HEK293 (cell line): Measurements from ENCODE around the gene ANO2.

ENCODE experiments used
- CTCF ChIA-PET: fragments of 350-600 bp; formaldehyde crosslinking; extraction: SDS; loops from one replicate; lab custom pipeline; 2021; ENCODE audit warnings: antibody characterized with exemption; lab: Yijun Ruan, JAX
- POLR2A ChIA-PET: fragments of 300-600 bp; formaldehyde crosslinking; extraction: SDS; loops from one replicate; lab custom pipeline; 2020; ENCODE audit warnings: antibody characterized with exemption, inconsistent platforms; lab: Yijun Ruan, JAX
- H3K27ac ChIP-seq: fragments of 200-500 bp; sonication (Bioruptor generic); 2 replicates; pipeline ENCODE4 v1.5.1; 2014; ENCODE audit warnings: low read depth, low read length, control low read depth, inconsistent platforms; ENCODE audit errors: extremely low read depth
- H3K36me3 ChIP-seq, 2 experiments: fragments of 200-500 bp in 1 of 2; sonication (Bioruptor generic) in 1 of 2; 1 replicate in 1 of 2; 2 replicates in 1 of 2; pipeline ENCODE4 v1.5.1; 2014 to 2017; ENCODE audit warnings: inconsistent platforms in 2 of 2, low read length in 2 of 2; ENCODE audit not compliant: control insufficient read depth in 2 of 2, insufficient read depth in 1 of 2
- H3K4me1 ChIP-seq: fragments of 200-500 bp; sonication (Bioruptor generic); 2 replicates; pipeline ENCODE4 v1.5.1; 2014; ENCODE audit warnings: mild to moderate bottlenecking, low read length, inconsistent platforms; ENCODE audit not compliant: control insufficient read depth, insufficient read depth
- H3K4me3 ChIP-seq: 2 replicates; pipeline ENCODE4 v1.5.1; 2011; ENCODE audit warnings: low read depth, mild to moderate bottlenecking, control low read depth, low read length, moderate library complexity
- H3K9me3 ChIP-seq: fragments of 200-500 bp; sonication (Bioruptor generic); 2 replicates; pipeline ENCODE4 v1.5.1; 2014; ENCODE audit warnings: low read depth, low read length, inconsistent platforms; ENCODE audit not compliant: control insufficient read depth, insufficient read depth
- CTCF ChIP-seq: fragments of 450-650 bp; formaldehyde crosslinking; IDR thresholded peaks from 2 replicates; pipeline ENCODE4 v1.5.1; 2016; ENCODE audit warnings: missing biosample characterization, missing genetic modification characterization
- HOXC10 ChIP-seq: sonication (generic); formaldehyde crosslinking; IDR thresholded peaks from 2 replicates; pipeline ENCODE4 v1.8.1; 2023; ENCODE audit warnings: mild to moderate bottlenecking, missing genetic modification reagents
- KLF10 ChIP-seq: fragments of 450-650 bp; IDR thresholded peaks from 2 replicates; pipeline ENCODE4 v1.5.1; 2018; ENCODE audit warnings: missing biosample characterization, mild to moderate bottlenecking, missing genetic modification characterization
- PRDM4 ChIP-seq: fragments of 450-650 bp; formaldehyde crosslinking; IDR thresholded peaks from 2 replicates; pipeline ENCODE4 v1.5.1; 2017; ENCODE audit warnings: missing biosample characterization, missing genetic modification characterization
- TCF7L2 ChIP-seq: IDR thresholded peaks from 2 replicates; pipeline ENCODE4 v1.6.1; 2011; ENCODE audit warnings: low read depth, mild to moderate bottlenecking, inconsistent platforms, low read length, moderate library complexity, borderline replicate concordance
- YY1 ChIP-seq: fragments of 450-650 bp; formaldehyde crosslinking; IDR thresholded peaks from 2 replicates; pipeline ENCODE4 v1.5.1; 2018; ENCODE audit warnings: missing biosample characterization, missing genetic modification characterization
- ZBTB48 ChIP-seq: fragments of 450-650 bp; formaldehyde crosslinking; IDR thresholded peaks from 2 replicates; pipeline ENCODE4 v1.5.1; 2016; ENCODE audit warnings: missing biosample characterization, missing genetic modification characterization
- ZNF175 ChIP-seq: fragments of 450-650 bp; formaldehyde crosslinking; IDR thresholded peaks from 2 replicates; pipeline ENCODE4 v1.5.1; 2016; ENCODE audit warnings: missing biosample characterization, missing genetic modification characterization
- ZNF398 ChIP-seq: fragments of 450-650 bp; formaldehyde crosslinking; IDR thresholded peaks from 2 replicates; pipeline ENCODE4 v1.5.1; 2017; ENCODE audit warnings: missing biosample characterization, missing genetic modification characterization
- ZNF433 ChIP-seq: fragments of 450-650 bp; formaldehyde crosslinking; IDR thresholded peaks from 2 replicates; pipeline ENCODE4 v1.5.1; 2016; ENCODE audit warnings: missing biosample characterization, missing genetic modification characterization, low read depth
- ZNF449 ChIP-seq: fragments of 450-650 bp; formaldehyde crosslinking; IDR thresholded peaks from 2 replicates; pipeline ENCODE4 v1.5.1; 2017; ENCODE audit warnings: missing biosample characterization, mild to moderate bottlenecking, missing genetic modification characterization, moderate library complexity
- ZNF548 ChIP-seq: fragments of 450-650 bp; formaldehyde crosslinking; IDR thresholded peaks from 2 replicates; pipeline ENCODE4 v1.5.1; 2016; ENCODE audit warnings: missing biosample characterization, missing genetic modification characterization
- ZNF654 ChIP-seq: fragments of 450-650 bp; formaldehyde crosslinking; IDR thresholded peaks from 2 replicates; pipeline ENCODE4 v1.5.1; 2016; ENCODE audit warnings: low read depth, missing biosample characterization, missing genetic modification characterization

The ANO2 gene

GRCh38 chr12:5746036-5746908, 198.8 kb downstream of the ANO2 start:
- H3K4me3 ChIP-seq, result no peak overlapping the region
- H3K27ac ChIP-seq, result no peak overlapping the region
- no peaks in the 10 kb centered on the region for H3K9me3 ChIP-seq
- ChIA-PET CTCF (interaction anchor here (0.6 to 5.2 kb wide), 37 partner anchors 8 to 549 kb away, joined by 3 to 78 read pairs (median 5); partner anchors contain the start of gene ANO2), POLR2A (interaction anchor here (1.7 kb wide), 1 partner anchor 49 kb away, joined by 6 read pairs; no protein-coding TSS in a partner anchor)
- no peaks in the 10 kb centered on the region for H3K36me3 ChIP-seq
- no peaks in the 10 kb centered on the region for H3K4me1 ChIP-seq
- no peak for TF ChIP-seq ZNF654 (tag by site-specific recombination)
- no peak for TF ChIP-seq ZNF449 (tag by site-specific recombination)
- TF ChIP-seq KLF10 (tag by site-specific recombination), result no peak
- TF ChIP-seq ZNF175 (tag by site-specific recombination), result no peak
- no peak for TF ChIP-seq HOXC10 (CRISPR knock-in tag)
- TF ChIP-seq ZNF433 (tag by site-specific recombination), result no peak
- no peak for TF ChIP-seq TCF7L2

- TF ChIP-seq PRDM4 (tag by site-specific recombination) (no peak), CTCF (tag by site-specific recombination) (peak; percentile 46), YY1 (tag by site-specific recombination) (no peak), ZNF398 (no peak), ZNF654 (tag by site-specific recombination) (peak; percentile 49), ZBTB48 (tag by site-specific recombination) (0 out of 2 replicates have a peak, but pooled peaks have one; percentile 18), ZNF548 (no peak)
- TF ChIP-seq, all 188 proteins: peak for 3
- no peak overlapping the region for H3K27ac ChIP-seq
- no peaks in the 10 kb centered on the region for H3K4me1 ChIP-seq
- no peak overlapping the region for H3K4me3 ChIP-seq
- CTCF ChIA-PET, result interaction anchor here (0.5 to 5.2 kb wide), 52 partner anchors 9 to 1372 kb away, joined by 3 to 78 read pairs (median 4); partner anchors contain the start of gene ANO2
- H3K36me3 ChIP-seq, result no peaks in the 10 kb centered on the region
- no peaks in the 10 kb centered on the region for H3K9me3 ChIP-seq
- POLR2A ChIA-PET, result interaction anchor here (0.6 to 1.7 kb wide), 2 partner anchors 50 to 211 kb away, joined by 3 to 6 read pairs; no protein-coding TSS in a partner anchor
Measured at GRCh38 chr12:5745251-5745888, 199.7 kb downstream of the ANO2 start.
